ENCODE results near the gene CPEB1.
A peak's percentile ranks its signal among the peaks of the same experiment; 100 is the strongest.
"Not testable (repeated sequence)": the region's sequence is repeated elsewhere in the genome, so short reads cannot be mapped to it uniquely, and the experiment has no call there.

The CPEB1 gene

GRCh38 chr15:82648257-82649103, 1.3 kb upstream of the CPEB1 start:
- DNase-seq, result no peak

DNA sequence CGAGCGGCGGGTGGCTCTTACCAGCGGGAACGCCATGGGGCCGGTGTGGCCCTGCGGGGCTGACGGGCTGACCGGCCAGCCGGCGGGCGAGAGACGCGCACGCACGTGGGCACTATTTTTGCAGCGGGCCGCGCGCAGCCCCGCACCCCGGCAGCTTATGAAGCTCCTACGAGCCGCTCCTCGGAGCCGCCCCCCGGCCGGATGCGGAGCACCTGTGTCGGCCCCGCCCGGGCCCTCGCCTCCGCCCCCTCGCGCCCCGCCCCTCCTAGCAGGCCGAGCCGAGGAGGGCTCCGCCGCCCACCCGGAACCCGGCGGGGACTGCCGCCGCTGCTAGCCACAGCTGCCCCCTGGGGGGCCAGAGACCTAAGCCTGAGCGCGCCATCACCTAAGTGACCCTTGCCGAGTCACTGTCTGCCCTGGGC, 683 bp upstream of the CPEB1 start:
- DNase-seq, result no peak

GRCh38 chr15:82646250-82647044, 716 bp downstream of the CPEB1 start:
- DNase-seq, result peak; percentile 44

GRCh38 chr15:82644967-82645852, 2.0 kb downstream of the CPEB1 start:
- not testable (repeated sequence) for DNase-seq

DNA sequence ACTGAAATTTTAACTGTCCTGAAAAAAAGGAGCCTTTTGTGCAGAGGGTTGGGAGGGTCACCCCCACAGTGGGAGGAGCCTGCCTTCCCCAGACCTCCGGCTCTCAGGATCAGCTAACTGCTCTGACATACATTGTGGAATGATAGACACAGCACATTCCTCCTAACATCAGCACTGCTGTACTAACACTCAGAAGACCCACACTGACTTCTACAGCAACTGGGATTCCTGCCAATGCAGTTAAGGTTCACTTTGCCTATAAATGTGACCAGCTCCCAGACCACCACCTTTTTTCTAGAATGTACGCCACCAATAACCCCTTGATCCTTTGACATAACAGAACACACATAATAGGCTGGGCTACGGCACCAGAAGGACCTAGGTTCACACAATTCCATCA, 3.2 kb downstream of the CPEB1 start:
- DNase-seq, result no peak

GRCh38 chr15:82642656-82643055, 4.5 kb downstream of the CPEB1 start:
- no peak for DNase-seq

GRCh38 chr15:82641129-82641798, 5.9 kb downstream of the CPEB1 start:
- DNase-seq, result no peak

GRCh38 chr15:82640672-82641071, 6.5 kb downstream of the CPEB1 start:
- DNase-seq, result no peak

- DNase-seq, result no peak
These were observed 11.4 kb downstream of the CPEB1 start for GRCh38 chr15:82635798-82636197.

GRCh38 chr15:82630033-82630432, 17.1 kb downstream of the CPEB1 start:
- DNase-seq, result no peak

DNA sequence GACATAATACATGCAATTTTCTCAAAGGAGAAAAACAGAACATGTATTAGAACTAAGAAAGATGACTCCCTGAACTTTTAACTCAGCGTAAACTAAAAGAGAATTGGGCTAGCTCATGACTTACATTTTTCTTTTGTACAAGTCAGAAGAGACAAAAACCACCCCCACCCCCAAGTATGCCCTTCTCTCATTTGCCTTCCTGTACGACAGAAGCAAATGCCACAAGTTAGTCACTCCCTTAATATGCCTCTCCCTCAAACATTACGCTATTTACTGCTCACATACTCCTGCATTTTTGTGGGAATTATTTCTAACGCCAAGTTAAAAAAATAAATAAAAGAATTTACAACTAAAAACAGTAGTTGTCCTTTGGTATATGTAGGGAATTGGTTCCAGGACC, 22.0 kb downstream of the CPEB1 start:
- DNase-seq, result no peak

GRCh38 chr15:82624438-82624837, 22.7 kb downstream of the CPEB1 start:
- DNase-seq, result no peak

DNA sequence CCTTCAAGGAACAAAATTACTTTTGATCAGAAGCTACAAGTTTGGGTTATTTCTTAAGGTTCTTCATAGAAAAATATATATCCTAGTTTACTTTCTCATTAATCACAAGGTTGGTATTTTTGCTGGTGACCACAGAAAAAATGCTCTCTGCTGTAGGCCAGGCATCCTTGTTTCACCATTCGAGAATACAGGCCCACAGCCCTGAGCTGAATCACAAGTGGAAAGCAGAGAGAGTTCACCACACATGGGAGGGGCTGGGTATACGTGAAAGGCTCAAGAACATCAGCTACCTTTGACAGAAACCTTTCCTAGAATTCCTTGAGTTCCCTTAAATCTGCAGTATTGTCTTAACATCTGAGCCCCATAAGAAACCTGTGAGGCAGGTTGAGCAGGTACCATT, 23.2 kb downstream of the CPEB1 start:
- no peak for DNase-seq

DNA sequence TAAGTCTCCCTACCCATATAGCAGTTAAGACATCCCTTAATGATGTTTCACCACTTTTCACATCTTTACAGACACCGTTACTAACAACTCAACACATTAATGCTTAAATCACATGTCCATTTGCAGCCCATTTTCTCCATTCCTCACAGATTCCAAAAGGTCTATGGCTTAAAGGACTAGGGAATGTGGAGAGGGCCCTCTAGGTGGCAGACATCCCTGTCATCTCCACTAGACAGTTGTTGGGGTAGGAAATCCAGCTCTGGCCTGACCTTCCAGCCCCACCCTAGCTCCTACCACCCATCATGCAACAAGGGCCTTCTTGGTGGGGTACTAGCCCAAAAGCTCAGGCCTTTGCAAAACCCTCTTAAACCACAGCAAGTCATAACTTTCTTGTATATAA, 25.2 kb downstream of the CPEB1 start:
- DNase-seq, result no peak

GRCh38 chr15:82613747-82614146, 33.4 kb downstream of the CPEB1 start:
- DNase-seq, result no peak

DNA sequence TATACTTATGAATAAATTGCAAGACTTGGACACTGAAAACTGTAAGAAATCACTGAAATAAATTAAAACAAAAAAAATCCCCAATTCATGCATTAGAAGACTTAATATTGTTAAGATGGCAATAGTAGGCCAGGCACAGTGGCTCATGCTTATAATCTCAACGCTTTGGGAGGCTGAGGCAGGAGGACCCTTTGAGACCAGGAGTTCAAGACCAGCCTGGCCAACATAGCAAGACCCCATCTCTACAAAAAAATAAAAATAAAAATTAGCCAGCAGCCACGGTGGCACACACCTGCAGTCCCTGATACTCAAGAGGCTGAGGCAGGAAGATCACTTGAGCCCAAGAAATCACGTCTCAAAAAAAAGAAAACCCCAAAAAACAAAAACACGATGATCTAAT, 35.8 kb downstream of the CPEB1 start:
- no peak for DNase-seq

- DNase-seq, result no peak
These were observed 45.0 kb downstream of the CPEB1 start for GRCh38 chr15:82602195-82602594.

DNA sequence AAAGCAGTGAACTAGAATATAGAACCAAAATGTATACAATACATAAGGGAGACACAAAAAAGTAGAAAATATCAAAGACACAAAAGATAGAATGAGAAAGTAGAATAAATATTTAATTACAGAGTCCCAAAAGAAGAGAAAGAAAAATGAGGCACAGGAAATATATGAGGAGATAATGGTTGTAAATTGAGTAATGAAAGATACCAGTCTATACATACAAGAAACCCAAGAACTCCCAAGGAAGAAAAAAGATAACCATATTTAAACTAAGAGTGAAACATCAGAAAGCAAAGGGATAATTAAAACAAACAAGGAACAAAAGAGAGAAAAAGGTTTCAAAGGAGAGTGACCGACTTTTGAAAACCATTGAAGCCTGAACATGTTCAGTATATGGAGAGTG, 47.3 kb downstream of the CPEB1 start:
- no peak for DNase-seq

DNA sequence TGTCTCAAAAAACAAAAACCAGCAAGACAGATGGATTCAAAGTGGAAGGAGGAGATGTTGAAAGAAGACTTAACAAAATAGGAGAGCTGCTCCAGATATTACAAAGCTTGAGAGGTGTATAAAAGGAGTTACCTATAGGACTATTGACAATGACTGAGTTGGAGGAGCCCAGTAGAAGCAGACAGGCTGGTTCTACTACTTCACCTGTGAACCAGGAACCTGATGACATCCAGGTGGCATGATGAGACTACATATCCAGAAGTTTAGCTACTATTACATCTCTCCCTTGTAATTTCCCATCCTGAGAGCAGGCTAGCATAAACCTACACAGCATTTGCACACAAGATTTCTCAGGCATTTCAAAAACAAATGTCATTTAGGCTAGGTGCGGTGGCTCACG, 49.3 kb downstream of the CPEB1 start:
- no peak for DNase-seq

GRCh38 chr15:82595766-82596165, 51.4 kb downstream of the CPEB1 start:
- DNase-seq, result no peak

DNA sequence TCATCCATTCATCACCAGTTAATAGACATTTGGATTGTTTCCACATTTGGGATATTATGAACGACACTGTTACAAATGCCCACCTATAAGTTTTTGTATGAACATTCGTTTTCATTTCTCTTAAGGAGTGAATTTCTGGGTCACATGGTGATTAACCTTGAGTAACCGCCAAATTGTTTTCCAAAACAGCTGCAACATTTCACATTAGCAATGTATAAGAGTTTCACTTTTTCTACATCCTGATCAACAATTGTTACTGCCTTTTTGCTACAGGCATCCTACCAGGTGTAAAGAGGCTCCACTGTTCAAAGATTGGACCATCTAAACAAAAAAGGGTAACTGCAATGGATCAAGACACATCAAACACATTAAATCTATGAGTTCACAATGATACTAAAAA, 52.0 kb downstream of the CPEB1 start:
- no peak for DNase-seq

GRCh38 chr15:82587805-82588204, 59.4 kb downstream of the CPEB1 start:
- no peak for DNase-seq

DNA sequence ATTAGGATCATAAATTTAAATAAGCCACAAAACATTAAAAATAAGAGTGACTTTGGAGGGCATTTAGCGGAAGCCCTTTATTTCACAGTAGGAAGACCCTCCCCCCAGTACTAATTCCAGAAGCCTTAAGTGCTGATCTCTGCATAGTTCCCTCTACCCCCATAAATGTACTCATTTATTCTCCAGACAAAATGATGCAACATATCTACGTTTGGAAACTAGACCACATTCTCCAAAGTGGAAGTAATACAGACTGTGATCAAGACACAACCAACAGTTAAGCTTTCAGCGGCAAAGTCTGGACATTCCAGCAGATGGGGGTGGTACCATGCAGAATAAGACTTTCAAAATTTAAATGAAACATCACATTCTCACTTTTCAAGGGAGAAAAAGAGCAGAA, 62.1 kb downstream of the CPEB1 start:
- no peak for DNase-seq
